ENCODE data around the gene UTP18. TPM values are rescaled to one million over a fixed set of nuclear protein-coding genes. Genes with fewer than 3 reads are reported as not detected.

The UTP18 gene
- total and polyA plus RNA-seq, 2 donors from 2014 or later, result 28.8 to 31.1 TPM

DNA sequence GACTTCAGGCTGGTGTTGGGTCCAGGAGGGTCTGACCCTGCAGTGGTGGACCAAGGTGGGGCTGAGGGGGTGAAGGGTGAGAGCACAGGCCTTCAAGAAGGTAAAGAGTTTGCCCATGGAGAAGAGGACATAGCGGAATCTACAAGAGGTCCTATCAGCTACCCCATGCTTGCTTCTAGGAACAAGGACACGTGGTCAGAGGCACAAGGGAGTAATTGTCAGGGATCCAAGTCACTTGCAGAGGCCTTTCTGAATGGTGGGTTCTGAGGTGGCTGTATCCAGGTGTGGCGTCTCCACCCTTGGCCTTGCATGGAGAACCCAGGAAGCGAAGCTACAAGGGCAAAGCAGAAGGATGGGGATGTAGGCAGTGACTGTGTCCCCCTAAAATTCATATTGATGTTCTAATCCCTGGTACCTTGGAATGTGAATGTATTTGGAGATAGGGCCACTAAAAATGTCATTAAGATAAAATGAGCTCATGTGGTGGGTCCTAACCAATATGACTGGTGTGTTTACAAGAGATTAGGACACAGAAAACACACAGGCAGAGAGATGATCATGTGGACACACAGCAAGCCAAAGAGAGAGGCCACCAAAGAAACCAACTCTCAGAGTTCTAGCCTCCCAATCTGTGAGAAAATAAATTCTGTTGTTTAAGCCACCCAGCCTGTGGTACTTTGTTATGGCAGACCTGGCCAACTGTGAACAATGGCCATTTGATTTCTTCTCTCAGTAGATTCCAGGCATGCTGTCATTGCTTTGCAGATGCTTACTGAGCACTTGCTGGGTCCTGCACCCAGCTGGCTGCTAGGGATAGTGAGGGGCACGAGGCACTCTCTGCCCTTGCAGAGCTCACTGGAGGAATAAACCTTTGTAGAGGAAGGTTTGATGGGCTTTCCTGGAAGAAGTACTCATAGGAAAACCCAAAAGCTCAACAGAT, 75.8 kb downstream of the UTP18 start:
- no peak overlapping the region for H3K9ac ChIP-seq (ENCODE audit: low read length in 3 of 3)
- no peak for TF ChIP-seq CTCF (IDR thresholded peaks at IDR 0.05; ENCODE audit: borderline replicate concordance, extremely low read depth, insufficient read depth)
- no peak for DNase-seq
- no peaks in the 10 kb centered on the region for H3K9me3 ChIP-seq (ENCODE audit: control insufficient read depth in 2 of 3, insufficient read depth in 1 of 3, low read length in 3 of 3)
- no peaks in the 10 kb centered on the region for H3K4me1 ChIP-seq (ENCODE audit: control insufficient read depth in 2 of 3, insufficient read depth in 2 of 3, low read depth in 1 of 3, low read length in 3 of 3)
- intact Hi-C loops (cut with DNase I), result no loop called here
- H3K27ac ChIP-seq (ENCODE audit: low read depth in 2 of 2, low read length in 2 of 2), result no peak overlapping the region
- no peak overlapping the region for H3K4me3 ChIP-seq (ENCODE audit: low read length in 3 of 3)
- H3K36me3 ChIP-seq (ENCODE audit: control insufficient read depth in 2 of 3, insufficient read depth in 3 of 3, low read length in 3 of 3), result no peaks in the 10 kb centered on the region
- no peaks in the 10 kb centered on the region for H3K27me3 ChIP-seq (ENCODE audit: control insufficient read depth, insufficient read depth, low read length)
- FAIRE-seq, result no peak

DNA sequence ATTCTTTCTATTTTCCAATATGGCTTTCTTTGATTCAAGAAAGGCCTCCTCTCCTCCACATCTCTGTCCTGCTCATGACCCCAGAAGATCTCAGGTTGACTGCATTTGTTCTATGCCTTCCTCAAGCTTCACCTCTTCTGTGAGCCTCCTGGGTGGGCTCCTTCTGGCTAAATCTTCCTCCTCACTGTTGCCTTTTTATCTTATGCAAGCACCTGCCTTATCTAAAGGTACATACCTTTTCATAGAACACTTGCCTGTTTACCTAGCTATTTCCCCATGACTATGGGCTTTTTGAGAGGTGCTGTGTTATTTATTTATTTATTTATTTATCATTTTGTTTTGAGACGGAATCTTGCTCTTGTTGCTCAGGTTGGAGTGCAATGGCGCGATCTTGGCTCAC, 81.1 kb downstream of the UTP18 start:
- DNase-seq (no peak), FAIRE-seq (no peak)
- Histone ChIP-seq H3K4me1 (ENCODE audit: control insufficient read depth in 2 of 3, insufficient read depth in 2 of 3, low read depth in 1 of 3, low read length in 3 of 3) (no peaks in the 10 kb centered on the region), H3K36me3 (ENCODE audit: control insufficient read depth in 2 of 3, insufficient read depth in 3 of 3, low read length in 3 of 3) (no peaks in the 10 kb centered on the region), H3K9me3 (ENCODE audit: control insufficient read depth in 2 of 3, insufficient read depth in 1 of 3, low read length in 3 of 3) (no peaks in the 10 kb centered on the region), H3K27ac (ENCODE audit: low read depth in 2 of 2, low read length in 2 of 2) (no peak overlapping the region), H3K9ac (ENCODE audit: low read length in 3 of 3) (no peak overlapping the region), H3K4me3 (ENCODE audit: low read length in 3 of 3) (no peak overlapping the region), H3K27me3 (ENCODE audit: control insufficient read depth, insufficient read depth, low read length) (no peaks in the 10 kb centered on the region)
- intact Hi-C loops (cut with DNase I), result no loop called here
- no peak for TF ChIP-seq CTCF (IDR thresholded peaks at IDR 0.05; ENCODE audit: borderline replicate concordance, extremely low read depth, insufficient read depth)

- TF ChIP-seq CTCF (IDR thresholded peaks at IDR 0.05; ENCODE audit: borderline replicate concordance, extremely low read depth, insufficient read depth), result no peak
- no peak overlapping the region for H3K4me3 ChIP-seq (ENCODE audit: low read length in 3 of 3)
- H3K9ac ChIP-seq (ENCODE audit: low read length in 3 of 3), result no peak overlapping the region
- H3K27me3 ChIP-seq (ENCODE audit: control insufficient read depth, insufficient read depth, low read length), result no peaks in the 10 kb centered on the region
- intact Hi-C loops (cut with DNase I), result no loop called here
- no peak for DNase-seq
- FAIRE-seq, result no peak
- H3K27ac ChIP-seq (ENCODE audit: low read depth in 2 of 2, low read length in 2 of 2), result no peak overlapping the region
- H3K36me3 ChIP-seq (ENCODE audit: control insufficient read depth in 2 of 3, insufficient read depth in 3 of 3, low read length in 3 of 3), result no peaks in the 10 kb centered on the region
- H3K4me1 ChIP-seq (ENCODE audit: control insufficient read depth in 2 of 3, insufficient read depth in 2 of 3, low read depth in 1 of 3, low read length in 3 of 3), result no peaks in the 10 kb centered on the region
- H3K9me3 ChIP-seq (ENCODE audit: control insufficient read depth in 2 of 3, insufficient read depth in 1 of 3, low read length in 3 of 3), result no peaks in the 10 kb centered on the region
These were observed 81.9 kb downstream of the UTP18 start for GRCh38 chr17:51342257-51342656.

Measured in kidney (tissue), 14 donors.